Spleen (tissue), 7 donors: ENCODE data around the gene PBOV1.

ENCODE experiments used
- POLR2A ChIP-seq, 3 donors: fragments of 450-650 bp; IDR thresholded peaks; one replicate each; pipeline ENCODE4 v1.5.1; 2017; ENCODE audit warnings: antibody characterized with exemption in 3 of 3, mild to moderate bottlenecking in 1 of 3
- POLR2AphosphoS5 ChIP-seq, 3 donors: sonication (generic); formaldehyde crosslinking; IDR thresholded peaks; one replicate each; pipeline ENCODE4 v1.5.1; 2017; ENCODE audit warnings: antibody characterized with exemption in 3 of 3
- TF ChIP-seq, protein P1 (sequence below), 11 experiments: fragments of 200-600 bp in 7 of 11; fragments of 450-650 bp in 4 of 11; sonication (generic) in 4 of 11; IDR thresholded peaks in 8 of 11; conservative IDR thresholded peaks in 3 of 11; 1 replicate in 7 of 11; 2 replicates in 4 of 11; pipeline versions ENCODE4 v1.4.0 to v1.8.0; 2016 to 2021; ENCODE audit warnings: antibody characterized with exemption in 11 of 11, inconsistent platforms in 4 of 11, mild to moderate bottlenecking in 1 of 11
- donor health status: DM: no; HTN: no; CAD: no; lungs with moderate emphysema.
- donor health status: DM: no; HTN: no; CAD: no.
- donor health status: DM: no; HTN: no; CAD: no.

- TF ChIP-seq, protein P1, sequence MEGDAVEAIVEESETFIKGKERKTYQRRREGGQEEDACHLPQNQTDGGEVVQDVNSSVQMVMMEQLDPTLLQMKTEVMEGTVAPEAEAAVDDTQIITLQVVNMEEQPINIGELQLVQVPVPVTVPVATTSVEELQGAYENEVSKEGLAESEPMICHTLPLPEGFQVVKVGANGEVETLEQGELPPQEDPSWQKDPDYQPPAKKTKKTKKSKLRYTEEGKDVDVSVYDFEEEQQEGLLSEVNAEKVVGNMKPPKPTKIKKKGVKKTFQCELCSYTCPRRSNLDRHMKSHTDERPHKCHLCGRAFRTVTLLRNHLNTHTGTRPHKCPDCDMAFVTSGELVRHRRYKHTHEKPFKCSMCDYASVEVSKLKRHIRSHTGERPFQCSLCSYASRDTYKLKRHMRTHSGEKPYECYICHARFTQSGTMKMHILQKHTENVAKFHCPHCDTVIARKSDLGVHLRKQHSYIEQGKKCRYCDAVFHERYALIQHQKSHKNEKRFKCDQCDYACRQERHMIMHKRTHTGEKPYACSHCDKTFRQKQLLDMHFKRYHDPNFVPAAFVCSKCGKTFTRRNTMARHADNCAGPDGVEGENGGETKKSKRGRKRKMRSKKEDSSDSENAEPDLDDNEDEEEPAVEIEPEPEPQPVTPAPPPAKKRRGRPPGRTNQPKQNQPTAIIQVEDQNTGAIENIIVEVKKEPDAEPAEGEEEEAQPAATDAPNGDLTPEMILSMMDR (IDR thresholded peaks at IDR 0.05 in 8 of 11, conservative IDR thresholded peaks at IDR 0.05 in 3 of 11): no peak
- no peak for TF ChIP-seq POLR2A (IDR thresholded peaks at IDR 0.05)
- TF ChIP-seq POLR2AphosphoS5 (IDR thresholded peaks at IDR 0.05): no peak
Measured at GRCh38 chr6:138229663-138230179, 11.4 kb upstream of the PBOV1 start.
